GM19455 (cell line): Measurements from ENCODE around the gene ONECUT2.
"Not testable (repeated sequence)": the region's sequence is repeated elsewhere in the genome, so short reads cannot be mapped to it uniquely, and the experiment has no call there.

Source experiments
- ATAC-seq: cut with Tn5 transposase; IDR thresholded peaks from one replicate; pipeline ENCODE4 v1.9.1; 2021; ENCODE audit not compliant: unreplicated experiment

ONECUT2 gene

GRCh38 chr18:57434536-57435494 is at the start of gene ONECUT2:
Gene ONECUT2, plus strand, starts transcription at chr18:57435374. Its CDS starts 343 bp downstream, at chr18:57435717.
- no peak for ATAC-seq

DNA sequence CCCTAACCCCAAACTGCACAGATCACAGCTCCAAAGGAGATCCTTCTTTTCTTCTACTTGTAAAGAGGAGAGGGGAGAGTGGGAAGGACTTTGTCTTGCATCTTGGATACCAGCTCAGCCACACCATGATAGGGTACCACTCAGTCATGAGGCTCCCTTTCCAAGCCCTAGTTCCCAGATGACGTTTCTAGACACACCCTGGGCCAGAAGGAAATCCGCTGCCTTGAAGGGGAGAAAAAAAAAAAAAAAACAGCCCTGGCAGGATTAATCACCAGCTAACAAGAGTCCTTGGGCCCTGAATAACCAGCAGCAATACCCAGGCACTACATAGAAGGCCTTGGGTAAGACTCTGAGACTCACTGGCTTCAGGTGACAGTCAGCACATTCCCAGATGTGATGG is 45.9 kb upstream of the ONECUT2 start:
- ATAC-seq, result no peak

- ATAC-seq, result no peak
These were observed 45.1 kb upstream of the ONECUT2 start for GRCh38 chr18:57390044-57390443.

DNA sequence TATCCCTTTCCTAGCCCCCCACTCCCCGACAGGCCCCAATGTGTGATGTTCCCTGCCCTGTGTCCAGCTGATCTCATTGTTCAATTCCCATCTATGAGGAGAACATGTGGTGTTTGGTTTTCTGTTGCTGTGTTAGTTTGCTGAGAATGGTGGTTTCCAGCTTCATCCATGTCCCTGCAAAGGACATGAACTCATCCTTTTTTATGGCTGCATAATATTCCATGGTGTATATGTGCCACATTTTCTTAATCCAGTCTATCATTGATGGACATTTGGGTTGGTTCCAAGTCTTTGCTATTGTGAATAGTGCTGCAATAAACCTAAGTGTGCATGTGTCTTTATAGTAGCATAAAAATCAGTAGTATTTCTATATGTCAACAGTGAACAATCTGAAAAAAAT is 40.4 kb upstream of the ONECUT2 start:
- ATAC-seq, result not testable (repeated sequence)

- not testable (repeated sequence) for ATAC-seq
These were observed 38.3 kb upstream of the ONECUT2 start for GRCh38 chr18:57396831-57397230.

DNA sequence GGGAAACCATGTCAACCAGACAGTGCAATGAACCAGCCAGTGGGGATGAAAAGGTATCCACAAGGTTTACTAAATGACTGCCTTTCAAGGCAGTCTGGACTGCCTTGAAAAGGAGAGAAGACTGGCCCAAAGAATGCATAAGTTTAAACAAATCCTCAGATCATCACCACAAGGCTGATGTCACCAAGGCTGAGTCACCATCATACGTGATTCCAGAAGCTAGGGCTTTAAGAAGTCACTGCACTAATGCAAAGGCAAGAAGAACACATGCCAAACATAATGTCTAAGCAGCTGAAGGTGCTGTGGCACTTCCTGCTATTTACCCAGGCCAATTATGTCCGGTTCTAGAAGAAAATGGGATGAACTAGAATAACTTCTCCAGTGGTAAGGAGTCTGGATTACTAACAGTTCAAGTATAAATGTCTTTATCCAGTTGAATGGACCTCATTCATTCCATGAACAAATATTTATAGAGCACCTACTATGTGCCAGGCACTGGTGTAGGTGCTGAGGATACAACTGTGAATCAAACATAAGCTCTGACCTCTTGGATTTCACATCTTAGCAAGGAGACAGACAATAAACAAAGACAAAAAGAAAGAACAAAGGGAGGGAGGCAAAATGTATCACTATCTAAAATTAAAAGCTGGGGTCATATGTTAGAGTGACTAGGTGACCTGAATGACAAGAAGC is 37.6 kb upstream of the ONECUT2 start:
- ATAC-seq, result no peak

DNA sequence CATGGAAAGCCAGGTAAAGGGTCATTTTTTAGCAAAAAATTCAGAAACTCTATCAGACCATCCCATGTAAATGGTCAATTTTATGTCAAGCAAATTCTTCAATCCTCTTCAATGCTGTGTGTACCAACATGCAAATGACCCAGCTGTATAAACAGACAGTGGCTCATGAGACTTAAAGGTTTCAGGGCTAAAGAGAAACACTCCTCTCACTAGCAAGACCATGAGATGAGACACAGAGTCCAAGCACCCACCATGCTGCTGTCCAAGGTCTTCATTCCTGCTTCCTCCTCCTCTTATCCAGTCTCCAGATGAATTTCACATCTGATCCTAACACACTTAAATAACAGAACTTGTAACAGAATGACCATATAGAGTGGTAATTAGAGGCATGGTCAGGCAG is 30.8 kb upstream of the ONECUT2 start:
- no peak for ATAC-seq

GRCh38 chr18:57409650-57410049 is 25.5 kb upstream of the ONECUT2 start:
- ATAC-seq, result no peak

DNA sequence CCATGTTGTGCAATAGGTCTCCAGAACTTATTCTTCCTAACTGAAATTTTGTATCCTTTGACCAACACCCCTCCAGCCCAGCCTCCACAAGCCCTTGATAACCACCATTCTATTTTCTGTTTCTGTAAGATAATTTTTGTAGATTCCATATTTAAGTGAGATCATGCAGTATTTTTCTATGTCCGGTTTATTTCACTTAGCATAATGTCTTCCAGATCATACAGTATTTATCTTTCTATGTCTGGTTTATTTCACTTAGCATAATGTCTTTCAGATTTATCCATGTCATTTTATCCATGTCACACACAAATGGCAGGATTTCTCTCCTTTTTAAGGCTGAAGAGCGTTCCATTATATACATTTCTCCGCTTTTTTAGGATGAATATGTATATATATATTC is 24.4 kb upstream of the ONECUT2 start:
- no peak for ATAC-seq

- ATAC-seq, result no peak
These were observed 18.6 kb upstream of the ONECUT2 start for GRCh38 chr18:57416542-57416941.

GRCh38 chr18:57422313-57422872 is 12.8 kb upstream of the ONECUT2 start:
- no peak for ATAC-seq

- no peak for ATAC-seq
These were observed 11.4 kb upstream of the ONECUT2 start for GRCh38 chr18:57423821-57424220.

DNA sequence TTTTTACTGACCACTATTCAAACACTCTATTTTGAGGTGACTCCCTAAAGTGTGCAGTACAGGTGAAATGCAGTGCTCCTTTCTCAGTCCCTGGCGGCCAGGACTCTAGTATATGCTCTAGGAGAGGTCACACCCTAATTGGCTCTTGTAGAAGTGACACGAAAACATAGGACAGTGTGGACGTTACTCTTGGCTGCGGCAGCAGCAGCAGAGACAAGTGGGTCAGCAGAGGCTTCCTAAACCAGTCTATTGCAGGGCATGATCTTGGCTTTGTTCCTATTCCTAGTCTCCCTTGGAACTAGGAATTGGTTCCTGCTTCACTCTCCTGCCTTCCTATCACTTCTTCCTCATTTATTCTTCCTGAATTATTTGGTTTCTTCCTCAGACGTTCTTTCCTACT is 10.1 kb upstream of the ONECUT2 start:
- no peak for ATAC-seq

GRCh38 chr18:57426187-57426586 is 9.0 kb upstream of the ONECUT2 start:
- no peak for ATAC-seq

GRCh38 chr18:57427429-57428201 is 7.6 kb upstream of the ONECUT2 start:
- ATAC-seq, result no peak

GRCh38 chr18:57428221-57429150 is 6.7 kb upstream of the ONECUT2 start:
- ATAC-seq, result no peak

GRCh38 chr18:57429167-57430078 is 5.8 kb upstream of the ONECUT2 start:
- ATAC-seq, result no peak

DNA sequence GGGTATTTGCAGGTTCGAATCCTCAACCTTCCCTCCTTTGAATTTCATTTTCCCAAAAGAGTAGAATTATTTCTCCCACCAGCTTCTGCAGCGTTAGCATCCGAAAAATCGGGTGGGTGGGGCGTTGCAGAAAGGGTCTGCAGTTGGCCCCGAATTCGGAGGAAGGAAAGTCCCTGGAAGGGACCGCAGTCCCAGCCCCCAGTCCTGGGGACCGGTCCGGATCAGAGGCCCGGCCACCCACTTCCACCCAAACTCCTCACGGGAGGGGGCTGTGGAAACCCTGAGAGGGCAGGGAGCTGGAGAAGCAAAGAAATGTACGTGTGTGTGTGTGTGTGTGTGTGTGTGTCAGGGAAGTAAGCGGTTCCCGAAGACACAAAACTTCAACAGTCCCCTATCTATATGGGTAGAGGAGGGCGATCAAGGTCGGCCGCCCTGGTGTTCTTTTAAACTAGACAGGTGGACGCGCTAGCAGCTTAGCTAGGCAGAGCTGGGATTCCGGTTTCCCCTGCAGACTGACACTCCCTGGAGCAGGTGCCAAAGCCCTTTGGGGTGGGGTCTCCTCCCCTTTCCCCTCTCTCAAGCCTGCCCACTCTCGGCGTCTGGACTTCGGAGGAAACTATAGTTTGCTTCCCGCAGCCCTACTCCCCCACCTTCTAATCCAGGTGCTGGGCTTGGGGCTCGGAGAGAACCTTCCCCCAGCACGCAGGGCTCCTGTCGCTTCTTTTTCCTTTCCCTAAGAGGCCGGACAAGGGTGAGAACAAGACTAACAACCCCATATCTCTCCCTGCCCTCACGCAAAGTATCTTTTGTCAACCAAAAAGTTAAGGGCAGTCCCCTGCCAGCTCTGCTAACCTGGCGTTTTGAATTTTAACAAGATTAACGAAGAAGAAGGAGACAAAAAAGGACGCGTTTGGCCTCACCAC is 4.8 kb upstream of the ONECUT2 start:
- no peak for ATAC-seq
